ENCODE data around the gene RPRD1B.

The RPRD1B gene

DNA sequence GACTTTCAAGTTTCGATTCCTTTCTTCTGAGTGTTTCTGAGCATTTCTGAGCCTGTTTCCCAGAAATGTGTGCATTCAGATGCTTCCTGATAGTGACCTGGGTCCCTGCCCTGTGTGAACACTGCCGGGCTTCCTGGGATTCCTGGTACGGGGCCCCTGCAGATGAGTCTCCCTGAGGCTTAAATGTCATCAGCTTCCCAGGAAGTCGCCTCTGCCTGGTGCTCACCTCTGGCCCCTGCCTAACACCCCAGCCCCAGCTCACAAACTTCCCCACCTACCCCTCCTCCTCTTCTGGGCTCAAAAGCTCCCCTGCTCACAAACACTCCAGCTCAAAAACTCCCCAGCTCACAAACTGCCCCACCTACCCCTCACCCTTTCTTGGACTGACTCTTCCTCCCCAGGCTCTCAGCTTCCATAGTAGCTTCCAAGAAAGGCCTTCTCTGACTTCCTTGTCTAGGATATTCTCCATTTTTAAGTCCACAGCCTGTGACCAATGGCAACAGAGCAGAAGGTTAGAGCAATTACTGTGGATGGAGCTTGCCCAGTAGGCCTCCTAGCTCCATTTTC, 89.6 kb downstream of the RPRD1B start:
- peak overlapping the region in 1 of 2 donors; percentile 13 for H3K9ac ChIP-seq (ENCODE audit: low read length in 2 of 2)
- H3K27ac ChIP-seq (ENCODE audit: low read length), result no peak overlapping the region
- no peaks in the 10 kb centered on the region for H3K27me3 ChIP-seq (ENCODE audit: control insufficient read depth in 1 of 2, insufficient read depth in 2 of 2, low read length in 2 of 2)
- H3K36me3 ChIP-seq (ENCODE audit: control insufficient read depth in 2 of 2, insufficient read depth in 2 of 2, low read length in 2 of 2), result no peaks in the 10 kb centered on the region
- H3K4me3 ChIP-seq (ENCODE audit: low read length in 2 of 2), result peak overlapping the region in 1 of 2 donors; percentile 22
- peaks cover 34% of the 10 kb centered on the region for H3K4me1 ChIP-seq (ENCODE audit: control insufficient read depth, insufficient read depth, low read length)
- H3K9me3 ChIP-seq (ENCODE audit: control insufficient read depth in 2 of 2, low read length in 2 of 2), result no peaks in the 10 kb centered on the region

- Histone ChIP-seq H3K27me3 (ENCODE audit: control insufficient read depth in 1 of 2, insufficient read depth in 2 of 2, low read length in 2 of 2) (no peaks in the 10 kb centered on the region), H3K4me3 (ENCODE audit: low read length in 2 of 2) (no peak overlapping the region), H3K4me1 (ENCODE audit: control insufficient read depth, insufficient read depth, low read length) (peaks cover 34% of the 10 kb centered on the region), H3K27ac (ENCODE audit: low read length) (peak overlapping the region; percentile 80), H3K36me3 (ENCODE audit: control insufficient read depth in 2 of 2, insufficient read depth in 2 of 2, low read length in 2 of 2) (peaks cover 0 to 9% of the 10 kb centered on the region in 2 donors), H3K9ac (ENCODE audit: low read length in 2 of 2) (peak overlapping the region in 1 of 2 donors; percentile 42), H3K9me3 (ENCODE audit: control insufficient read depth in 2 of 2, low read length in 2 of 2) (no peaks in the 10 kb centered on the region)
Observed at GRCh38 chr20:38125157-38126056, 91.9 kb downstream of the RPRD1B start.

DNA sequence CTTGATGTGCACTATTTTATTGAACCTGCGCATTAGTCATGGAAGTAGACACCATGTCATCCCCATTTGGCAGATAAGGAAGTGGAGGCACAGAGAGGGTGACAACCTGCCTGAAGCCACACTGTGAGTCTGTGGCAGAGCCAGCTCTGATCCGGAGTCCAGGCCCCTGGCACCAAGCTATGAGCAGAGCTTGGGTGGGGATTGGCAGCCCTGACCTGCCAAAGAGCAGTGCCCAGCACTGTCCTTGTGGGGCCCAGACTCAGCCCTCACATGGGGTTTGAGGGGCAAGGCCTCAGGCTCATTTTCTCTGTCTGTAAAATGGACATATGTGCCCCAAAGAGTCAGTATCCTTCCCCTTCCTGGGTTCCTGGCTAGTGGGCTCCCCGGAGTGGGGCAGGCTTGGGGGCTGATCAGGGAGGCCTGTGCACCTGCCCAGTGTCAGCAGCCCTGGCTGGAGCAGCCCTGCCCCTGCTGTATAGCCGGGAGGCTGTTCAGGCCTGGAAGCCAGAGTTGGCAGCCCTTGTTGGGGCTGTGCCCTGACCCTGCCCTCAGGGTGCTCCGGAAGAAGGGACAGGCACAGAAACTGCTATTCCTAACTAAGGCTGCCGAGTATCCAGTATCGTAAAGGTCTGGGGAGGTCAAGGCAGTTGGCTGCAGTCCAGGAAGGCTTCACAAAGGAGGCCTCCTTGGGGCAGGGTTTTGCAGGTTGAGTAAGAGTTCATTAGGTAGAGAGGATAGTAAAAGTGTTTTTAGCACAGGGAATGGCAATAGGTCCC, 92.8 kb downstream of the RPRD1B start:
- no peak overlapping the region for H3K4me3 ChIP-seq (ENCODE audit: low read length in 2 of 2)
- peaks cover 34% of the 10 kb centered on the region for H3K4me1 ChIP-seq (ENCODE audit: control insufficient read depth, insufficient read depth, low read length)
- H3K9ac ChIP-seq (ENCODE audit: low read length in 2 of 2), result no peak overlapping the region
- H3K27ac ChIP-seq (ENCODE audit: low read length), result peak overlapping the region; percentile 80
- peaks cover 0 to 17% of the 10 kb centered on the region in 2 donors for H3K36me3 ChIP-seq (ENCODE audit: control insufficient read depth in 2 of 2, insufficient read depth in 2 of 2, low read length in 2 of 2)
- H3K9me3 ChIP-seq (ENCODE audit: control insufficient read depth in 2 of 2, low read length in 2 of 2), result no peaks in the 10 kb centered on the region
- no peaks in the 10 kb centered on the region for H3K27me3 ChIP-seq (ENCODE audit: control insufficient read depth in 1 of 2, insufficient read depth in 2 of 2, low read length in 2 of 2)

DNA sequence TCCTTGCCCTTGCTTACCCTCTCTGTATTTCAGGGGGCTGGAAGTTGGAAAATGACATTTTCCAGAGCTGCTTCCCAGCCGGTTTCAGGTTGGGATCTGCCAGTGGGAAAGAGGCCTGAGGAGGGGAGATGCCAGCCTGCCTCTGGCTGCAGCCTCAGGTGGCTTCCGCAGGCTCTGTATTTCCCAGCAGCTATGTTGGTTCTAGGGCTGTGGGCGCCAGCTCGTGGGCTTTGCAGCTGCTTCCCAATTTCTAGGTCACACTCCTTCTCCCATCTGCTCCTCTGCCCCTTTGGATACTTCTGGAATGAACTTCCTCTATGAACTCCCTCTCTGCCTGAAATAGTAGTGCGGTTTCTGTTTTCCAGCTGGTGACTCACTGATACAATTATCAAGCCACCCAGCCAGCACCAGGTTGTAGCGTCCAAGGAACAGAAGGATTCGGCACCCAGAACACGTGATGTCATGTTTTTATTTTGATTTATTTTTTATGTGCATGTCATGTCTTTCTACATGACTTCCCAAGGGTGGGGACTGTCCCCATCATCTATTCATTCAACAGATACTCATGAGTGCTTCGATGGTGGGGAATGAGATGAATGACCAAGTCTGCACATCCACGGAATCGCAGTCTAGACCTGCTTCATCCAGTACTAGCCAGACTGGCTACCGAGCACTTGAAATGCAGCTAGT, 93.5 kb downstream of the RPRD1B start:
- H3K9ac ChIP-seq (ENCODE audit: low read length in 2 of 2), result no peak overlapping the region
- peak overlapping the region; percentile 80 for H3K27ac ChIP-seq (ENCODE audit: low read length)
- peaks cover 0 to 17% of the 10 kb centered on the region in 2 donors for H3K36me3 ChIP-seq (ENCODE audit: control insufficient read depth in 2 of 2, insufficient read depth in 2 of 2, low read length in 2 of 2)
- H3K4me3 ChIP-seq (ENCODE audit: low read length in 2 of 2), result no peak overlapping the region
- H3K27me3 ChIP-seq (ENCODE audit: control insufficient read depth in 1 of 2, insufficient read depth in 2 of 2, low read length in 2 of 2), result no peaks in the 10 kb centered on the region
- H3K4me1 ChIP-seq (ENCODE audit: control insufficient read depth, insufficient read depth, low read length), result peaks cover 34% of the 10 kb centered on the region
- no peaks in the 10 kb centered on the region for H3K9me3 ChIP-seq (ENCODE audit: control insufficient read depth in 2 of 2, low read length in 2 of 2)

DNA sequence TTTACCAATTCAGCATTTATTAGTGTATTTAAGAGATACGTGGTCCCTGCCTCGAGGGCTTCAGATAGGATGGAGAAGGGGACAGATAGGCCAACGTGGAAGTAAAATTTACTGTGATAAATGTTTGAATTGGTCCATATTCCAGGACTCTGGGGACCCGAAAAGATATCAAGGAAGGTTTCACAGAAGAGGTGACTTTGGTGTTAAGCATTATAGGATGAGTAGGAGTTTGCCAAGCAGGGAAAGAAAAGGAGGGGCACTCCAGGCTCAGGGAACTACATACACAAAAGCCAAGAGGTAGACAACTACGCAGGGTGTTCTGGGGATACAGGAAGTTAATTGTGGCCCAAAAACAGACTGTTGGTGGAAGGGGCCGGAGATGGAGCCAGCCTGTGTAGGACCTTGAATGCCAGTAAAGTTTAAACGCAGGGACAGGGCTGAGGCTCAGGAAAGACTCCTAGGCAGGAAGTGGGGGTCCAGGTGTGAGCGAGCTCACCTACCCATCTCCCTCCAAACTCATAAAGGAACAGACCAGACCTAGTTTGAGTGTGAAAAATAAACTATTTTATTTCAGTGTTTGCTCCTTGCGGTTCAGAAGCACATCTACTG, 94.5 kb downstream of the RPRD1B start:
- Histone ChIP-seq H3K4me3 (ENCODE audit: low read length in 2 of 2) (no peak overlapping the region), H3K9ac (ENCODE audit: low read length in 2 of 2) (no peak overlapping the region), H3K27ac (ENCODE audit: low read length) (peak overlapping the region; percentile 80), H3K9me3 (ENCODE audit: control insufficient read depth in 2 of 2, low read length in 2 of 2) (no peaks in the 10 kb centered on the region), H3K36me3 (ENCODE audit: control insufficient read depth in 2 of 2, insufficient read depth in 2 of 2, low read length in 2 of 2) (peaks cover under 1 to 23% of the 10 kb centered on the region in 2 donors), H3K27me3 (ENCODE audit: control insufficient read depth in 1 of 2, insufficient read depth in 2 of 2, low read length in 2 of 2) (no peaks in the 10 kb centered on the region), H3K4me1 (ENCODE audit: control insufficient read depth, insufficient read depth, low read length) (peaks cover 31% of the 10 kb centered on the region)

DNA sequence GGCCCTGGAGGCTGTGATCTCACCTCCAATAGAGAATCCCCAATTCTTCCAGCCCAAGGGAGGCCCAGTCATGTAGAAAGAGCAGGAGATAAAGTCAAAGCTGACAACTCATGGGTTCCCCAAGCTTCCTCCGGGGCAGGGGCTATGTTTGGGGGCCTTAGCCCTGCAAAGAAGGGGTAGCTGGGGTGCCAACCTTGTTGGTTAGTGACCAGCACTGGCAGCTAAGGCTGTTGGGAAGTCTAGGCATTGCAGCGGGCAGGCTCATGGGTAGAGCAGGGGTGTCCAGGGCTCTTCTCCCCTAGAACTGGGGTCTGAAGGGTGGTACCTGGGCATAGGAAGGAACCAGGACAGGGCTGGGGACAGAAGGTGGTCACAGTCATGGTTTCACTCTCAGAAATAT, 95.1 kb downstream of the RPRD1B start:
- peak overlapping the region; percentile 53 for H3K27ac ChIP-seq (ENCODE audit: low read length)

DNA sequence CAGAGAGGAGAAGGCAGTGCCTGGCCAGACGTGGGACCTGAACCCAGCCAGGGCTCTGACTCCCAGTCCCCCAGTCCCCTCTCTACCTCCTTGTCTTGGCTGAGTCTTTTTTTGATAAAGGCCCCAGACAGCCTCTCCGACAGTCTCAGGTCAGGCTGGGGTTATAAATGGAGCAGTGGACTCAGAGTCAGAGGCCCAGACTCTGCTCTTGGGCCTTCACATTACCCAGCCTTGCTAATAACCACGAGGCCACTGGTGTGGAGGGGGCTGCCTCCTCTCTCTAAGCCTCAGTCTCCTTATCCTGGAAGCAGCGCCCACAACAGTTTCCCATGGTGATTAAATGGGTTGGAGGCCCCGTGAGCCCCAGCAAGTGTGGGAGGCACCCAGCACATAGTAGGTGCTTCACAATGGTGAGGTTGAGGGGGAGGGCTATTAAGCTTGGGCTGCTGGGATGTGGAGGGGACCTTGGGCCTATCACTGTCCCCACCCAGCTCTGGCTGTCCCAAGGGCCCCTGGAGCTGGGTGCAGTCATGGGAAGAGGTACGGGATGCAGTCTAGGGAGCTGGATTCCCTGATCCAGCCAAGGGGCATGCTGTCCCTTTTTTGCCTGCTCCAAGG, 95.8 kb downstream of the RPRD1B start:
- Histone ChIP-seq H3K4me3 (ENCODE audit: low read length in 2 of 2) (no peak overlapping the region), H3K27ac (ENCODE audit: low read length) (peak overlapping the region; percentile 53), H3K27me3 (ENCODE audit: control insufficient read depth in 1 of 2, insufficient read depth in 2 of 2, low read length in 2 of 2) (no peaks in the 10 kb centered on the region), H3K4me1 (ENCODE audit: control insufficient read depth, insufficient read depth, low read length) (peaks cover 29% of the 10 kb centered on the region), H3K9ac (ENCODE audit: low read length in 2 of 2) (no peak overlapping the region), H3K36me3 (ENCODE audit: control insufficient read depth in 2 of 2, insufficient read depth in 2 of 2, low read length in 2 of 2) (peaks cover 3 to 28% of the 10 kb centered on the region in 2 donors), H3K9me3 (ENCODE audit: control insufficient read depth in 2 of 2, low read length in 2 of 2) (no peaks in the 10 kb centered on the region)

More for the DNA sequence above, 95.1 kb downstream of the RPRD1B start:
- Histone ChIP-seq H3K36me3 (ENCODE audit: control insufficient read depth in 2 of 2, insufficient read depth in 2 of 2, low read length in 2 of 2) (peaks cover 3 to 27% of the 10 kb centered on the region in 2 donors), H3K27me3 (ENCODE audit: control insufficient read depth in 1 of 2, insufficient read depth in 2 of 2, low read length in 2 of 2) (no peaks in the 10 kb centered on the region), H3K4me1 (ENCODE audit: control insufficient read depth, insufficient read depth, low read length) (peaks cover 27% of the 10 kb centered on the region), H3K4me3 (ENCODE audit: low read length in 2 of 2) (no peak overlapping the region), H3K9me3 (ENCODE audit: control insufficient read depth in 2 of 2, low read length in 2 of 2) (no peaks in the 10 kb centered on the region), H3K9ac (ENCODE audit: low read length in 2 of 2) (no peak overlapping the region)

- Histone ChIP-seq H3K36me3 (ENCODE audit: control insufficient read depth in 2 of 2, insufficient read depth in 2 of 2, low read length in 2 of 2) (peaks cover 3 to 32% of the 10 kb centered on the region in 2 donors), H3K27ac (ENCODE audit: low read length) (peak overlapping the region; percentile 18), H3K9me3 (ENCODE audit: control insufficient read depth in 2 of 2, low read length in 2 of 2) (no peaks in the 10 kb centered on the region), H3K4me3 (ENCODE audit: low read length in 2 of 2) (no peak overlapping the region), H3K27me3 (ENCODE audit: control insufficient read depth in 1 of 2, insufficient read depth in 2 of 2, low read length in 2 of 2) (no peaks in the 10 kb centered on the region), H3K9ac (ENCODE audit: low read length in 2 of 2) (no peak overlapping the region), H3K4me1 (ENCODE audit: control insufficient read depth, insufficient read depth, low read length) (peaks cover 30% of the 10 kb centered on the region)
Observed at GRCh38 chr20:38129893-38130609, 96.5 kb downstream of the RPRD1B start.

- Histone ChIP-seq H3K9me3 (ENCODE audit: control insufficient read depth in 2 of 2, low read length in 2 of 2) (no peaks in the 10 kb centered on the region), H3K36me3 (ENCODE audit: control insufficient read depth in 2 of 2, insufficient read depth in 2 of 2, low read length in 2 of 2) (peaks cover 3 to 39% of the 10 kb centered on the region in 2 donors), H3K27ac (ENCODE audit: low read length) (no peak overlapping the region), H3K4me3 (ENCODE audit: low read length in 2 of 2) (no peak overlapping the region), H3K4me1 (ENCODE audit: control insufficient read depth, insufficient read depth, low read length) (peaks cover 21% of the 10 kb centered on the region), H3K27me3 (ENCODE audit: control insufficient read depth in 1 of 2, insufficient read depth in 2 of 2, low read length in 2 of 2) (no peaks in the 10 kb centered on the region), H3K9ac (ENCODE audit: low read length in 2 of 2) (no peak overlapping the region)
Observed at GRCh38 chr20:38130687-38131587, 97.4 kb downstream of the RPRD1B start.
